Suprapubic skin (tissue), 4 donors: Measurements from ENCODE around the gene MT1E.

Source experiments
- EP300 ChIP-seq: sonication (generic); formaldehyde crosslinking; IDR thresholded peaks from one replicate; pipeline ENCODE4 v1.6.1; 2017; ENCODE audit warnings: antibody characterized with exemption
- POLR2A ChIP-seq, 2 donors: fragments of 450-650 bp; IDR thresholded peaks; one replicate each; pipeline ENCODE4 v1.6.1; 2017; ENCODE audit warnings: antibody characterized with exemption in 2 of 2, mild to moderate bottlenecking in 2 of 2, moderate library complexity in 2 of 2
- POLR2AphosphoS5 ChIP-seq, 3 donors: sonication (generic); formaldehyde crosslinking; IDR thresholded peaks; one replicate each; pipeline ENCODE4 v1.6.1; 2017; ENCODE audit warnings: antibody characterized with exemption in 3 of 3
- TF ChIP-seq, protein P1 (sequence below), 2 donors: fragments of 200-600 bp in 1 of 2; fragments of 450-650 bp in 1 of 2; sonication (generic) in 1 of 2; IDR thresholded peaks; one replicate each; pipeline ENCODE4 v1.5.1; 2016 to 2019; ENCODE audit warnings: antibody characterized with exemption in 2 of 2, mild to moderate bottlenecking in 1 of 2, moderate library complexity in 1 of 2

DNA sequence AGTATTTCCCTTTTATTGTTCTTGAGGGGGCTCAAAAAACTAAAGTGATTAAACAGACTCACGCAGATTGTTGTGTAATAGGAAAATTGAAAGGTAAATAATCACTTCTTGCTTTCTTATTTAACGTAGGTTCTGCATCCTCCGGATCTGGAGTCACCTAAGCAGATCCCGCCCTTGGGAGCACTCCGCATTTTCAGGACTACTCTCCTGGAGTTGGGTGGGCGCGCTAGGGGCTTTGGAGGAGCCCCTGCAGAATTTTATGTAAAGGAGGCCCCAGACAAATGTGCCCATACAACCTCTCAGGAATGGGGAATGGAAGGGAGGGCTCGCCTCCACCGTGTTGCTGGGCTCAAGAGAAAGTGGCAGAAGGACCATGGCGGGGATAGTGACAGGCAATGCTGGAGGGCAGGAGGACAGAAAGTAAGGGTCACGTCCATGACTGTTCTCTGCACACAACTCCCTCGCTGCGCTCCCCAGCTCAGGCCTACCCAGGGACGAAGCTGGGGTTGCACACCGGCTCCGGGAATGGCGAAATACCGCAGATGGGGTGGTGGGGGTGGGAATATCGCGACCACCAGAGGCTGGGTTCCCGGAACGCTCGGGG lies 8.9 kb upstream of the MT1E start:
- TF ChIP-seq, protein P1, sequence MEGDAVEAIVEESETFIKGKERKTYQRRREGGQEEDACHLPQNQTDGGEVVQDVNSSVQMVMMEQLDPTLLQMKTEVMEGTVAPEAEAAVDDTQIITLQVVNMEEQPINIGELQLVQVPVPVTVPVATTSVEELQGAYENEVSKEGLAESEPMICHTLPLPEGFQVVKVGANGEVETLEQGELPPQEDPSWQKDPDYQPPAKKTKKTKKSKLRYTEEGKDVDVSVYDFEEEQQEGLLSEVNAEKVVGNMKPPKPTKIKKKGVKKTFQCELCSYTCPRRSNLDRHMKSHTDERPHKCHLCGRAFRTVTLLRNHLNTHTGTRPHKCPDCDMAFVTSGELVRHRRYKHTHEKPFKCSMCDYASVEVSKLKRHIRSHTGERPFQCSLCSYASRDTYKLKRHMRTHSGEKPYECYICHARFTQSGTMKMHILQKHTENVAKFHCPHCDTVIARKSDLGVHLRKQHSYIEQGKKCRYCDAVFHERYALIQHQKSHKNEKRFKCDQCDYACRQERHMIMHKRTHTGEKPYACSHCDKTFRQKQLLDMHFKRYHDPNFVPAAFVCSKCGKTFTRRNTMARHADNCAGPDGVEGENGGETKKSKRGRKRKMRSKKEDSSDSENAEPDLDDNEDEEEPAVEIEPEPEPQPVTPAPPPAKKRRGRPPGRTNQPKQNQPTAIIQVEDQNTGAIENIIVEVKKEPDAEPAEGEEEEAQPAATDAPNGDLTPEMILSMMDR (IDR thresholded peaks at IDR 0.05) = no peak
- no peak for TF ChIP-seq POLR2AphosphoS5 (IDR thresholded peaks at IDR 0.05)
- TF ChIP-seq POLR2A (IDR thresholded peaks at IDR 0.05) = no peak
- no peak for TF ChIP-seq EP300
